HG03196 (cell line): Measurements from ENCODE around the gene APOL6.
"Not testable (repeated sequence)": the region's sequence is repeated elsewhere in the genome, so short reads cannot be mapped to it uniquely, and the experiment has no call there.

Experiments
- ATAC-seq: cut with Tn5 transposase; IDR thresholded peaks from one replicate; pipeline ENCODE4 v1.9.1; 2021; ENCODE audit not compliant: unreplicated experiment

The APOL6 gene

GRCh38 chr22:35634943-35635540, 13.2 kb upstream of the APOL6 start:
- ATAC-seq: no peak

DNA sequence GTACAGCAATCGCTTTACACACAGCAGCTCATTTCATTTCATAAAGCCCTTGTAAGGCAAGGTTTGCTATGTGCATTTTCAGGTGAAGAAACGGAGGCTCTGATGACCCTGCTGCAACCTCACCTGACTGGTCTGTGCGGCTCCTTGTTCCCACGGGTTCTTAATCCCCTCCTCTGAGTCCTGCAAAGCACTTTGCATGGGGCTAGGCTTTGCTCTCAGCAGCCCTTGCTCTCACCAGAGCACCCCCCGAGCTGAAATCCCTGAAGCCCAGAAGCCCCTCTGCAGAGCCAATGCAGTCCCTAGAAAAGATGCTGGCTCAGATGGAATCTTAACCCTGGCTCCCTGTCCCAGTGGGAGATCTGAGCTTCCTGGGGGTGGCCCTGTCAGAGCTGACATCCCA, 11.0 kb upstream of the APOL6 start:
- no peak for ATAC-seq

- no peak for ATAC-seq
These were observed 10.2 kb upstream of the APOL6 start for GRCh38 chr22:35638001-35638400.

DNA sequence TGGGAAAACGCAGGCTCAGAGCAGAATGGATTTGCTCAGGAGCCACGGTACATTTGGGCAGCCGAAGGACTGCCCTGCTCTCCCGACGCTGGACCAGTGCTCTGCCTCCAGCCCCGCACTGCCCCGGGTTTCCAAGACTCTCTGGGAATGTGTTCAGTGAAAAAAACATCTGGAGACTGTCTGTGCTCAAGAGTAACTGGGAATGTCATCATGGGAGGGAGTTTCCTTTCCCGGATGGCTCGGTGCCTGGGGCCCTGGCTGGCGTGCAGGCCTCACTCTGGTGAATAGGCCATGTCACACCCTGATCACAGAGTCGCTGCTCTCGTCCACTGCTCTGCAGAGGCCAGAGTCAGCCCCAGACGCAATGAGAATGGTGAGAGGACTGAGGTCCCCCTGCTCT, 9.8 kb upstream of the APOL6 start:
- ATAC-seq: no peak

- ATAC-seq: no peak
These were observed 6.6 kb upstream of the APOL6 start for GRCh38 chr22:35641494-35642120.

- no peak for ATAC-seq
These were observed 5.9 kb upstream of the APOL6 start for GRCh38 chr22:35642305-35642741.

DNA sequence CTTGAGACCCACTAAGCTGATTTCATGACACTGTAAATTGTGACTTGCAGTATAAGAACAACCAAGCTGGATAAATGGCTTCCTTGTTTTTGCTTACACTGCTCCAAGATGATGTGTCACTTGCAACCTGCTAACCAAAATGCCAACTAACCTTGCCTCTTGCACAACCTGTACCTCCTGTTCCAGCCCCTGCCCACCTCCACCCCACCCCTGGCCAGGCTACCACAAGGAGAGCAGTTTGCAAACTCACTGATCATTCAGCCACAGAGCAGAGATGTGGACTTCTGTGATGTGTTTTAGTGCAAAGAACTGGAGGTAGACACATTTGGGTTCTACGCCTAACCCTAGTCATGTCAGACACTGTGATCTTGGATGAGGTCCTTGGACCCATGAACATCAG, 4.3 kb upstream of the APOL6 start:
- ATAC-seq: no peak

GRCh38 chr22:35645646-35646045, 2.6 kb upstream of the APOL6 start:
- no peak for ATAC-seq

DNA sequence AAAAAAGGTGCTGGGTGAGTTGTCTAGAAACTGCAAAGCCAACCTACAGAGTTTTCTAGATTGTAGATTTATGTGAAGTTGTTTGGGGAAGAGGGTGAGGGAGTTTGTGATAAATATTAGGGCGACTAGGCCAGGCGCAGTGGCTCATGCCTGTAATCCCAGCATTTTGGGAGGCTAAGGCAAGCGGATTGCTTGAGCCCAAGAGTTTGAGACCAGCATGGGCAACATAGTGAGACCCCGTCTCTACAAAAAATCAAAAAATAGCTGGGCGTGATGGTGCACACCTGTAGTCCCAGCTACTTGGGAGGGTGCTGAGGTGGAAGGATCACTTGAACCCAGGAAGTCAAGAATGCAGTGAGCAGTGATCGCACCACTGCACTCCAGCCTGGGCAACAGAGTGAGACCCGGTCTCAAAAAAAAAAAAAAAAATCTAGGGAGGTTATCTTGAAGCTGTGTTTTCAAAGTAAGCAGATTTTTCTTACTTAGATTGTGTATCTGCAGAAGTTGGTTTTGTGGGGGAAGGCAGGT, 844 bp downstream of the APOL6 start:
- ATAC-seq: no peak

DNA sequence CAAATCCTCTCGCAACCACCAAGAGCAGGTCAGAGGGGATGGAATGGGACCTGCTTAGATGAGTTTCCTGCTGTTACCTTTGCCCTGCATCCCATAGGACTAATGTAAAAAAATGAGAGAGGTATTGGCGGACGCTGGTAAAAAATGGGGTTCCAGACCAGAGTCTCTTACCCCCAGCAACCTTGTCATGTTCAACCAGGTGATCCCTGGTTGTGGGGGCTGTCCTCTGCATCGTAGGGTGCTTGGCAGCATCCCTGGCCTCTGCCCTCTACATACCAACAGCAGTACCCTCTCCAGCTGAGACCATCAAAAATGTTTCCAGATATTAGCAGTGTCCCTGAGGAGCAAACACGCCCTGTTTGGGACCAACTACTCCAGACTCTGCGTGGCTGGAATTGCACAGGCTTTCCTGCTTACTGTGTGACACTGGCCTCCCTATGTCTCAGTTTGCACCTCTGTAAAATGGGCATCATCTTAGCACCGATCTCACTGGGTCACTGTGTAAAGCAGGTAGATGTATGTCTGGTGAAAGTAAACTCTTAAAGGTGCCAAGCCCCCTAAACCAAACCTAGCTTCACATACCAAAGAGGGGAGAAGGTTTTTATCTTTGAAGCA, 1.5 kb downstream of the APOL6 start:
- no peak for ATAC-seq

DNA sequence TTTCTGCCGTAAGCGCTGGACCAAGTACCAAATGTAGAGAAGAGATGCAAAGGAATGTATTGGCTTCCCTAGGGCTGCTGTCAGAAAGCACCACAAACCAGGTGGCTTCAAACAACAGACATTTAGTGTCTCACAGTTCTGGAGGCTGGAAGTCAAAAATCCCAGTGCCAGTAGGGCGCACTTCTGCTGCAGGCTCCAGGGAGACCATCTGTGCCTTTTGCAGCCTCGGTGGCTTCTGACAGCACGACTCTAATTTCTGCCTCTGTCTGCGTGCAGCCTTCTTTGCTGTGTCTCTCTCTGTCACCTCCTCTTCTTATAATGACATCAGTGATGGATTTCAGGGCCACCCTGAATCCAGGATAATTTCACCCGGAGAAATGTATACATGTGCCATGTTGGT, 2.8 kb downstream of the APOL6 start:
- ATAC-seq: no peak

DNA sequence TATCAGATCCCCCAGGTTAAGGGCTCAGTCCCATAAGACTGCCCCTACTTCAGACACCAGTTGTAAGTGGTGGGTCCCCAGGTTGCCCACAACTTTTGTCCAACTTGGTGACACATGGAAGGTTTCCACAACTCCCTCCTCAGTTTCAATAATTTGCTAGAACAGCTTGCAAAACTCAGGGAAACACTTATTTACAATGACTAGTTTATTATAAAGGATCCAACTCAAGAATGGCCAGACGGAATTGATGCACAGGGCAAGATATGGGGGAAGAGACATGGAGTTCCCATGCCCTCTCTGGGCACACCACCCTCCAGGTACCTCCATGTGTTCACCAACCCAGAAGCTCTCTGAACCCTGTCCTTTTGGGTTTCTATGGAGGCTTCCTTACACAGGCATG, 5.6 kb downstream of the APOL6 start:
- no peak for ATAC-seq

DNA sequence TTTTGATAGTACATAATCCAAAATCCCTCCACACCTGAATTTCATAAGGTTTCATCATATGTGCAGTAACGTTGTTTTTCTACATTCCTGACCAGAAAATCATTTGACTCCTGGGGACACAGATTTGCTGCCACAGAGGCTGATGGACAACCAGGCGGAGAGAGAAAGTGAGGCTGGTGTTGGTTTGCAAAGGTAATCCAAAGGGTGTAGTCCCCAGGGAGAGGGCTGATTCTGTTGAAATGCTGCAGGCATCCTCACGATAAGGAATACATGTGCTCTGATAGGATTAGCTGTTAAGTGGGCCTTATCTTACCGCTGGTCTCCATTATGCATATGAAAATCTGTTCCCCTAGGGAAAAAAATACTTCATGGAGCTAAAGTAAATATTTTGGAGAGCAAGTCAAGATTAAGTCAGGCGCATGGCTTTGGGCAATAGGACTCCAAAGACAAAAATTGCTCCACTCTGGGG, 8.1 kb downstream of the APOL6 start:
- no peak for ATAC-seq

- no peak for ATAC-seq
These were observed 9.5 kb downstream of the APOL6 start for GRCh38 chr22:35657571-35658312.

DNA sequence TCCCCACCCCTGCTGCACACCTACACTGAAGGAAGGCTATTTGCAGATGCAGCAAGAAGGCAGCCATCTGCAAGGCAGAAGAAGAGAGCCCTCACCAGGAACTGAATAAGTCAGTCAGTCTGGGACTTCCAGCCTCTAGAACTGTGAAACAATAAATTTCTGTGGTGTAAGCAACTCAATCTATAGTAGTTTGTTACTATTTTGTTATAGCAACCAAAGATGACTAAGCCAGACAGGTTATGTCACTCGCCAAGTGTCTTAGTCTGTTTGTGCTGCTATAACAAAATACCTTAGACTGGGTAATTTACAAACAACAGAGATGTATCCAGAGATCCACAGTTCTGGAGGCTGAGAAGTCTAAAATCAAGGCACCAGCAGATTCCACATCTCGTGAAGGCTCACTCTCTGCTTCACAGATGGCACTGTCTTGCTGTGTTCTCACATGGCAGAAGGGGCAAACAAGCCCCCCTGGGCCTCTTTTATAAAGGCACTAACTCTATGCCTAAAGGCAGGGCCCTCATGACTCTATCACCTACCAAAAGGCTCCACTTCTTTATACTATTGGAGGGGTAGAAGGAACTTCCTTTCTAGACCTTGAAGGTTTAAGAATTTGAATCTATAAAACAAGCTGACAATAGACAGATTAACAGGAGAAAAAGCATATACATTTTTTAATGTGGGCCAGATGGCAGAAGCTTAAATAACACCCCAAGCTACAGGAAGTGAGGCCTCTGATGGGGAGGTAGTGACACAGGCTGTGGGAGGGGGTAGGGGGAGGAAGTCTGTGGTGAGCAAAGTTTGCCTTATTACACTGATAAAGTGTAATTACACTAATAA, 12.3 kb downstream of the APOL6 start:
- ATAC-seq: no peak

DNA sequence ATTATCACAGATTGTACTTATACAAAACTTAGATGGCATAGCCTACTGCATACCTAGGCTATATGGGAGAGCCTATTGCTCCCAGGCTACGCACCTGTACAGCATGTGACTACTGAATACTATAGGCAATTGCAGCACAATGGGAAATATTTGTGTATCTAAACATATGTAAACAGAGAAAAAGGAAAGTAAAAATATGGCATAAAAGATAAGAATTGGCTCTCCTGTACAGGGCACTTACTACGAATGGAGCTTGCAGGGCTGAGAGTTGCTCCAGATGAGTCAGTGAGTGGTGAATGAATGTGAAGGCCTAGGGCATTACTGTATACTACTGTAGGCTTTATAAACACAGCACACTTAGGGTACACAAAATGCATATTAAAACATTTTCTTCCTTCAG, 13.2 kb downstream of the APOL6 start:
- ATAC-seq: no peak

DNA sequence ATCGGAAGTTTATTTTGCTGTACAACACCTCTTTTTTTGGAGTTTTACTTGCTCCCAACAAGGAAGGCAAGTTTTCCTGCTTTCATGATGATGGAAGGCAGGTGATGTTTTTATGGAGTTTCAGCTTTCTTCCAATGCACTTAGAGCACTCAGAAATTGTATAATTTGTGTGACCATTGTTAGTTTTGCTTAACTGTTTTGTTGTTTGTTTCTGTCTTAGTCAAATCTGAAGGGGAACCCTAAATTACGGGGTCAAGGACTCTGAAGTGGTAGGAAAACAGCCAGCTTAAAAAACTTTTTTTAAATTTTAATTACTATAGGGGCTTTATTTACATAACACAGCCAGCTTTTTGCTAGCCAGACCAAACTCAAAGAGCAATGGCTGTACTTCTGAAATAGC, 14.7 kb downstream of the APOL6 start:
- no peak for ATAC-seq

GRCh38 chr22:35663371-35663770, 15.1 kb downstream of the APOL6 start:
- ATAC-seq: no peak

DNA sequence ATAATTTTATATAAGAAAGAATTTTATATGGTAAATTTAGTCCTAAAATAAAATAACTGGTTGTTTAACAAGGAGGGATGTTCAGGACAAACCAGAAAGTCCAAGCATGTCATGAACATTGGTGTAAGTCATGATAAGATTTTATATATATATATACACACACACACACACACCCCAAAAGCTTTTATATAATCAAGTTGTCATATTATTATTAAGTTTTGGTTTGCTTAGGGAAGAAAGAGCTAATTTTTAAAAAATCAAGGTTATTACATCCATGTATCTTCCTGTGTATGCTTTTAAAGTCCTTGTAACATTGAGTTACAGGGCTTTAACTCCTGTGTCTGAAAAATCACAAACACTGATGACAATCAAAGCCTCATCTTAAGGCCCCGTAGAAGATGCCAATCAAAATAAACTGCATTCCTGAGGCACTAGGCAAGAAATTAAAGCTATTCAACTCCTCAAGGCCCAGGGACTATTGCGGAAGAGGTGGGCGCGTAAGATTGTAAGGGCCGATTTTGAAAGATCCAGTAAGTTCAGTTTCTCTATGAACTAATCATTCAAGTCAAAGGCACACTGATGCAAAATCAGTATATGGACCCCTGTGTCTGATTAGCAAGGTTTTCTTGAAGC, 16.8 kb downstream of the APOL6 start:
- no peak for ATAC-seq

DNA sequence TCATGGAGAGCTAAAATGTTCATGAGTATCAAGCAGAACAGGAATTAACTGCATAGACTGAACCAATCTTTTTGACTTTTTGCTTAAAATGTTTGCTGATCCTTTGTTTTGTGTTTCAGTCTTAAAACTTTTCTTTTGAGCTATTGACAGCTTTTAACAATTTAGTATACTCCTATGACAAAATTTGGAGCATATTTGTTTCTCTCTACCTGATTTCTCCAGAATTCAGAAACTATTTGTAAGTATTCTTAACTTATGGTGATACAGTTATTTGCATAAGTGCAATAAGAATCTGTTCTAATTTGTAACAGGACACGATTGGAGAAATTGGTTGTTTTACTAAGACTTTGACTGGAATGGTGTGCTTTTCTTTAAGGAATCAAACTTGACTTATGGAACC, 18.5 kb downstream of the APOL6 start:
- ATAC-seq: not testable (repeated sequence)
